KMS-11 (cell line): ENCODE measurements around the gene CATSPERB.

Experiments
- H2AFZ ChIP-seq: fragments of 200-600 bp; sonication (generic); 2 replicates; pipeline ENCODE4 v1.6.1; 2016; ENCODE audit warnings: antibody characterized with exemption, mixed run types, low read depth
- H3K27ac ChIP-seq: fragments of 200-600 bp; sonication (generic); 2 replicates; pipeline ENCODE4 v1.6.1; 2016; ENCODE audit warnings: mild to moderate bottlenecking, mixed run types
- H3K27me3 ChIP-seq: fragments of 200-600 bp; sonication (generic); 2 replicates; pipeline ENCODE4 v1.6.1; 2017; ENCODE audit warnings: mild to moderate bottlenecking, low read depth, mixed run types, moderate library complexity; ENCODE audit not compliant: insufficient read depth
- H3K36me3 ChIP-seq: fragments of 200-600 bp; sonication (generic); 2 replicates; pipeline ENCODE4 v1.6.1; 2017; ENCODE audit warnings: mild to moderate bottlenecking, mixed run types; ENCODE audit not compliant: insufficient read depth
- H3K4me1 ChIP-seq: fragments of 200-600 bp; sonication (generic); 2 replicates; pipeline ENCODE4 v1.6.1; 2016; ENCODE audit warnings: mild to moderate bottlenecking, low read depth, mixed run types; ENCODE audit not compliant: poor library complexity, severe bottlenecking
- H3K4me2 ChIP-seq: fragments of 200-600 bp; sonication (generic); 2 replicates; pipeline ENCODE4 v1.7.0; 2016; ENCODE audit warnings: mild to moderate bottlenecking, mixed run types
- H3K4me3 ChIP-seq: fragments of 200-600 bp; sonication (generic); IDR thresholded peaks from 2 replicates; pipeline ENCODE4 v1.6.1; 2017; ENCODE audit warnings: low read depth, low read length, mixed read lengths; ENCODE audit not compliant: insufficient read depth
- H3K79me2 ChIP-seq: fragments of 200-600 bp; sonication (generic); 2 replicates; pipeline ENCODE4 v1.6.1; 2016; ENCODE audit warnings: low read depth, mixed run types; ENCODE audit not compliant: insufficient read depth
- H3K9ac ChIP-seq: fragments of 200-600 bp; sonication (generic); 2 replicates; pipeline ENCODE4 v1.6.1; 2016; ENCODE audit warnings: mild to moderate bottlenecking, mixed run types
- H4K20me1 ChIP-seq: fragments of 200-600 bp; sonication (generic); 2 replicates; pipeline ENCODE4 v1.6.1; 2016; ENCODE audit warnings: mild to moderate bottlenecking, mixed run types; ENCODE audit not compliant: insufficient read depth
- CTCF ChIP-seq: fragments of 200-600 bp; sonication (generic); conservative IDR thresholded peaks from 2 replicates; pipeline ENCODE4 v1.6.1; 2017; ENCODE audit warnings: low read depth, mild to moderate bottlenecking, antibody characterized with exemption, low read length, moderate library complexity, mixed read lengths

CATSPERB gene

GRCh38 chr14:91723501-91723900 is 8.4 kb downstream of the CATSPERB start:
- H3K36me3 ChIP-seq: no peaks in the 10 kb centered on the region
- TF ChIP-seq CTCF: no peak
- no peaks in the 10 kb centered on the region for H3K27me3 ChIP-seq
- no peak overlapping the region for H3K4me2 ChIP-seq
- no peaks in the 10 kb centered on the region for H3K79me2 ChIP-seq
- no peaks in the 10 kb centered on the region for H4K20me1 ChIP-seq
- no peaks in the 10 kb centered on the region for H3K4me1 ChIP-seq
- H2AFZ ChIP-seq: no peak overlapping the region
- no peak overlapping the region for H3K9ac ChIP-seq
- H3K4me3 ChIP-seq: no peak overlapping the region
- no peak overlapping the region for H3K27ac ChIP-seq

GRCh38 chr14:91722386-91722785 is 9.5 kb downstream of the CATSPERB start:
- no peak overlapping the region for H3K27ac ChIP-seq
- no peaks in the 10 kb centered on the region for H3K27me3 ChIP-seq
- H3K4me1 ChIP-seq: no peaks in the 10 kb centered on the region
- no peaks in the 10 kb centered on the region for H4K20me1 ChIP-seq
- no peak overlapping the region for H3K4me3 ChIP-seq
- no peak overlapping the region for H3K9ac ChIP-seq
- H2AFZ ChIP-seq: no peak overlapping the region
- no peak overlapping the region for H3K4me2 ChIP-seq
- no peak for TF ChIP-seq CTCF
- H3K36me3 ChIP-seq: no peaks in the 10 kb centered on the region
- no peaks in the 10 kb centered on the region for H3K79me2 ChIP-seq

GRCh38 chr14:91719839-91720238 is 12.0 kb downstream of the CATSPERB start:
- no peak for TF ChIP-seq CTCF
- H3K27me3 ChIP-seq: no peaks in the 10 kb centered on the region
- no peaks in the 10 kb centered on the region for H3K79me2 ChIP-seq
- H3K36me3 ChIP-seq: no peaks in the 10 kb centered on the region
- no peak overlapping the region for H3K9ac ChIP-seq
- no peaks in the 10 kb centered on the region for H4K20me1 ChIP-seq
- H3K4me1 ChIP-seq: peaks cover 6% of the 10 kb centered on the region
- no peak overlapping the region for H3K4me3 ChIP-seq
- H2AFZ ChIP-seq: no peak overlapping the region
- no peak overlapping the region for H3K27ac ChIP-seq
- no peak overlapping the region for H3K4me2 ChIP-seq

DNA sequence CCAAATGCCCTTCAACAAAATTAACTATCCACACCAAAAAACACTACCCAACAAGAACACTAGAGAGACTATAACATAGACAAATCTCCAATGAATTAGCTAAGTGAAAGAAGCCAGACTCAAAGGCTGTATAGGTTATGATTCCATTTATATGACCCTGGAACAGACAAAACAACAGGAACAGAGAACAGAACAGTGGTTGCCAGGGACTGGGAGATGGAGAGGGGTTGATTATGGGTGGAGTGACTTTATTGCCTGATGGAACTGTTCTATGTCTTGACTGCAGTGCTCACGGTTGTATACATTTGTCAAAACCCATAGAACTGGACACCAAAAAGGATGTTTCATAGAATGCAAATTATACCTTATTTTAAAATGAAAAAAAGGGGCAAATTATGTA is 14.9 kb downstream of the CATSPERB start:
- Histone ChIP-seq H3K4me3 (no peak overlapping the region), H3K9ac (no peak overlapping the region), H3K4me2 (no peak overlapping the region), H3K27me3 (no peaks in the 10 kb centered on the region), H2AFZ (no peak overlapping the region), H3K27ac (no peak overlapping the region), H3K4me1 (peaks cover 19% of the 10 kb centered on the region), H3K79me2 (no peaks in the 10 kb centered on the region), H3K36me3 (no peaks in the 10 kb centered on the region), H4K20me1 (no peaks in the 10 kb centered on the region)
- TF ChIP-seq CTCF: no peak
